H9 (cell line): ENCODE results near the gene SCP2. TPM values are rescaled to one million over a fixed set of nuclear protein-coding genes. Genes with fewer than 3 reads are reported as not detected.

Experiments used
- DNase-seq: peaks from one replicate; pipeline ENCODE4 v3.0.0-alpha.2; 2017
- H2AFZ ChIP-seq: one replicate; pipeline ENCODE4 v1.6.1; 2013; ENCODE audit warnings: mild to moderate bottlenecking, low read length, control low read depth, moderate library complexity
- H2AK5ac ChIP-seq: 2 replicates; pipeline ENCODE4 v1.6.1; 2013; ENCODE audit warnings: low read length, control low read depth, mixed read lengths; ENCODE audit not compliant: insufficient read length
- H2BK120ac ChIP-seq: one replicate; pipeline ENCODE4 v1.6.1; 2013; ENCODE audit warnings: low read depth, mild to moderate bottlenecking, low read length, control low read depth, inconsistent platforms; ENCODE audit not compliant: poor library complexity, severe bottlenecking
- H2BK12ac ChIP-seq: 2 replicates; pipeline ENCODE4 v1.6.1; 2013; ENCODE audit warnings: low read length, control low read depth, mixed read lengths, low read depth; ENCODE audit not compliant: insufficient read length
- H2BK15ac ChIP-seq: 2 replicates; pipeline ENCODE4 v1.6.1; 2013; ENCODE audit warnings: low read depth, low read length, control low read depth
- H2BK20ac ChIP-seq: one replicate; pipeline ENCODE4 v1.6.1; 2013; ENCODE audit warnings: low read depth, mild to moderate bottlenecking, low read length, control low read depth, inconsistent platforms; ENCODE audit not compliant: poor library complexity, severe bottlenecking
- H2BK5ac ChIP-seq: 2 replicates; pipeline ENCODE4 v1.6.1; 2013; ENCODE audit warnings: low read length, control low read depth, mixed read lengths; ENCODE audit not compliant: insufficient read length
- H3K14ac ChIP-seq: 2 replicates; pipeline ENCODE4 v1.6.1; 2013; ENCODE audit warnings: low read length, control low read depth; ENCODE audit not compliant: insufficient read depth
- H3K18ac ChIP-seq: 2 replicates; pipeline ENCODE4 v1.6.1; 2013; ENCODE audit warnings: low read depth, mild to moderate bottlenecking, mixed read lengths, low read length, control low read depth; ENCODE audit not compliant: insufficient read length
- H3K23ac ChIP-seq: 2 replicates; pipeline ENCODE4 v1.6.1; 2013; ENCODE audit warnings: low read length, control low read depth, mixed read lengths, low read depth; ENCODE audit not compliant: insufficient read length
- H3K23me2 ChIP-seq: 2 replicates; pipeline ENCODE4 v1.6.1; 2013; ENCODE audit warnings: low read depth, mild to moderate bottlenecking, mixed read lengths, low read length, control low read depth; ENCODE audit not compliant: insufficient read length, poor library complexity, severe bottlenecking
- H3K27ac ChIP-seq: 2 replicates; pipeline ENCODE4 v1.5.1; 2013; ENCODE audit warnings: low read length, control low read depth, mixed read lengths, low read depth; ENCODE audit not compliant: insufficient read length
- H3K27me3 ChIP-seq: 2 replicates; pipeline ENCODE4 v1.6.1; 2013; ENCODE audit warnings: low read length, control low read depth, inconsistent platforms; ENCODE audit not compliant: insufficient read depth
- H3K4ac ChIP-seq: 2 replicates; pipeline ENCODE4 v1.6.1; 2013; ENCODE audit warnings: low read depth, mild to moderate bottlenecking, control low read depth, inconsistent platforms, low read length, moderate library complexity
- H3K4me1 ChIP-seq: 2 replicates; pipeline ENCODE4 v1.6.1; 2013; ENCODE audit warnings: low read length, control low read depth, inconsistent platforms; ENCODE audit not compliant: insufficient read depth
- H3K4me2 ChIP-seq: 2 replicates; pipeline ENCODE4 v1.6.1; 2013; ENCODE audit warnings: low read length, control low read depth, mixed read lengths; ENCODE audit not compliant: insufficient read length, insufficient read depth
- H3K56ac ChIP-seq: 2 replicates; pipeline ENCODE4 v1.6.1; 2013; ENCODE audit warnings: low read depth, mild to moderate bottlenecking, mixed read lengths, low read length, control low read depth; ENCODE audit not compliant: insufficient read length
- H3K79me1 ChIP-seq: 2 replicates; pipeline ENCODE4 v1.6.1; 2013; ENCODE audit warnings: low read depth, mild to moderate bottlenecking, moderate library complexity, low read length, control low read depth, inconsistent platforms; ENCODE audit not compliant: insufficient read depth, poor library complexity, severe bottlenecking
- H3K79me2 ChIP-seq: 2 replicates; pipeline ENCODE4 v1.6.1; 2013; ENCODE audit warnings: low read length, control low read depth, inconsistent platforms; ENCODE audit not compliant: insufficient read depth
- H3K9ac ChIP-seq: 2 replicates; pipeline ENCODE4 v1.6.1; 2013; ENCODE audit warnings: low read length, control low read depth, mixed read lengths; ENCODE audit not compliant: insufficient read length; ENCODE audit errors: extremely low read depth
- H3K9me3 ChIP-seq: one replicate; pipeline ENCODE4 v1.6.1; 2013; ENCODE audit warnings: low read depth, low read length, inconsistent platforms; ENCODE audit not compliant: control insufficient read depth
- H3T11ph ChIP-seq: one replicate; pipeline ENCODE4 v1.6.1; 2013; ENCODE audit warnings: mild to moderate bottlenecking, low read length, control low read depth, inconsistent platforms
- H4K20me1 ChIP-seq: one replicate; pipeline ENCODE4 v1.6.1; 2013; ENCODE audit not compliant: control insufficient read depth, insufficient read length, insufficient read depth
- H4K5ac ChIP-seq: 2 replicates; pipeline ENCODE4 v1.6.1; 2013; ENCODE audit warnings: low read depth, mild to moderate bottlenecking, mixed read lengths, low read length, control low read depth; ENCODE audit not compliant: insufficient read length
- H4K8ac ChIP-seq: replicated peaks from 2 replicates; pipeline ENCODE4 v1.6.1; 2013; ENCODE audit warnings: low read length, control low read depth, mixed read lengths, low read depth; ENCODE audit not compliant: insufficient read length
- H4K91ac ChIP-seq: 2 replicates; pipeline ENCODE4 v1.6.1; 2013; ENCODE audit warnings: low read depth, mild to moderate bottlenecking, moderate library complexity, mixed read lengths, low read length, control low read depth; ENCODE audit not compliant: insufficient read length
- H3K27ac Mint-ChIP-seq, 3 experiments: 2 replicates in 2 of 3; 3 replicates in 1 of 3; pipeline ENCODE4 v1.8.0; 2020 to 2021; ENCODE audit warnings: mixed read lengths in 3 of 3, mild to moderate bottlenecking in 1 of 3, moderate library complexity in 1 of 3
- H3K27me3 Mint-ChIP-seq: 2 replicates; pipeline ENCODE4 v1.8.0; 2021; ENCODE audit warnings: low read depth, mild to moderate bottlenecking, moderate library complexity, mixed read lengths
- H3K36me3 Mint-ChIP-seq, 3 experiments: 2 replicates in 2 of 3; 3 replicates in 1 of 3; pipeline ENCODE4 v1.8.0; 2020 to 2021; ENCODE audit warnings: low read depth in 3 of 3, mixed read lengths in 3 of 3; ENCODE audit not compliant: insufficient read depth in 1 of 3
- H3K4me1 Mint-ChIP-seq, 2 experiments: 2 replicates each; pipeline ENCODE4 v1.8.0; 2020; ENCODE audit warnings: mixed read lengths in 2 of 2
- H3K4me3 Mint-ChIP-seq, 2 experiments: 2 replicates in 1 of 2; 3 replicates in 1 of 2; pipeline ENCODE4 v1.8.0; 2020 to 2021; ENCODE audit warnings: mild to moderate bottlenecking in 2 of 2, mixed read lengths in 2 of 2, moderate library complexity in 1 of 2
- H3K9me3 Mint-ChIP-seq, 2 experiments: 2 replicates in 1 of 2; 3 replicates in 1 of 2; pipeline ENCODE4 v1.8.0; 2020; ENCODE audit warnings: mild to moderate bottlenecking in 2 of 2, mixed read lengths in 2 of 2, moderate library complexity in 1 of 2
- CTCF ChIP-seq: fragments of 200-600 bp; sonication (generic); conservative IDR thresholded peaks from 3 replicates; pipeline ENCODE4 v1.8.0; 2021; ENCODE audit warnings: antibody characterized with exemption, mild to moderate bottlenecking
- WGBS: extraction: QIAGEN DNeasy Blood & Tissue Kit; methylation state at CpG from one replicate; pipeline ENCODE4 v1.1.7; 2013; ENCODE audit warnings: missing lambda C conversion rate, low lambda C conversion rate, mixed read lengths; ENCODE audit not compliant: insufficient read length; ENCODE audit errors: extremely low coverage; 5-methylcytosine and 5-hydroxymethylcytosine counted together
- total RNA-seq: library from RNA; stranded (reverse); gene quantifications from 2 replicates; pipeline ENCODE4 v1.2.1, GENCODE V29; 2021

SCP2 gene
- total RNA-seq, 1 experiment from 2014 or later, result 48.8 TPM

- Histone ChIP-seq H4K5ac (no peak overlapping the region), H3K9me3 (no peaks in the 10 kb centered on the region), H2AFZ (no peak overlapping the region), H3K56ac (no peak overlapping the region), H2AK5ac (no peak overlapping the region), H3K9ac (no peak overlapping the region), H2BK120ac (no peak overlapping the region), H3K27ac (no peak overlapping the region), H3K79me1 (no peaks in the 10 kb centered on the region), H4K8ac (no peak overlapping the region), H3K27me3 (no peaks in the 10 kb centered on the region), H3K18ac (no peak overlapping the region), H3K4me2 (no peak overlapping the region), H2BK20ac (no peak overlapping the region), H3T11ph (no peak overlapping the region), H3K14ac (no peak overlapping the region), H3K4ac (no peak overlapping the region), H4K20me1 (no peaks in the 10 kb centered on the region), H4K91ac (no peak overlapping the region), H3K79me2 (no peaks in the 10 kb centered on the region), H3K4me1 (no peaks in the 10 kb centered on the region; the same call in 1 of the 2 replicates), H2BK5ac (no peak overlapping the region), H2BK12ac (no peak overlapping the region), H3K23ac (no peak overlapping the region), H2BK15ac (no peak overlapping the region), H3K23me2 (no peaks in the 10 kb centered on the region)
- Mint-ChIP-seq H3K4me3 (no peak overlapping the region), H3K27ac (no peak overlapping the region), H3K9me3 (peaks cover 5 to 6% of the 10 kb centered on the region in 2 experiments; a peak in 3 of 5 replicates), H3K36me3 (peaks cover 0 to 9% (median 5%) of the 10 kb centered on the region in 3 experiments; a peak in 3 of 7 replicates), H3K27me3 (peaks cover 16% of the 10 kb centered on the region), H3K4me1 (peaks cover 0 to 11% of the 10 kb centered on the region in 2 experiments)
- WGBS, result no CpG with 5 or more reads among the region's 2 CpGs
- TF ChIP-seq CTCF, result no peak
- no peak for DNase-seq
Measured at GRCh38 chr1:52915211-52915854, 11.7 kb upstream of the SCP2 start.
